GM18951 (cell line): Measurements from ENCODE around the gene ERMP1.

Source experiments
- POLR2A ChIP-seq: IDR thresholded peaks from 4 replicates; pipeline ENCODE4 v1.6.1; 2011; ENCODE audit warnings: mild to moderate bottlenecking; ENCODE audit not compliant: insufficient read length, insufficient read depth; ENCODE audit errors: extremely low read depth
- in situ Hi-C: fragments of 300-500 bp; cut with MboI; formaldehyde crosslinking; loops from one replicate; pipeline ENCODE4 v1.12.0; 2022; ENCODE audit warnings: low sequenced_read_pairs, mixed read lengths, inconsistent platforms; ENCODE audit not compliant: unreplicated experiment

The ERMP1 gene

DNA sequence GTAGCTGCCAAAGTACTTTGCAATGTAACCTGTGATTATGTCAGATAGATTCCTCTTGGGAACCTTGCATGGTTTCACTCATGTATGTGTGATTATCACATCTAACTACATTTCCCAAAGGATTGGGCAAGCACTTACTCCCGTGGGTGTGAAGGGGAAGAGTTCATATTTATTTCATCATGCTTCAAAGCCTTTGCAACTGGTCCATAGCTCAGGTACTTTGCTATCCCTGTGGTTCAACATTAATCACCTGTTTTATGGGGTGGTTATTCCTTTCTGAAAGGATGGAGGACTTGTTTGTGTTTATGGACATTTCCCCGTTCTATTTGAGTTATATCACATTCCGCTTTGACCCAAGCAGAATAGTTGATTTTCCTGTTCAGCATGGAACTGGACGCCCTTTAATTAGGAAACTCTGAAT, 13.6 kb upstream of the ERMP1 start:
- in situ Hi-C loops = no loop called here

DNA sequence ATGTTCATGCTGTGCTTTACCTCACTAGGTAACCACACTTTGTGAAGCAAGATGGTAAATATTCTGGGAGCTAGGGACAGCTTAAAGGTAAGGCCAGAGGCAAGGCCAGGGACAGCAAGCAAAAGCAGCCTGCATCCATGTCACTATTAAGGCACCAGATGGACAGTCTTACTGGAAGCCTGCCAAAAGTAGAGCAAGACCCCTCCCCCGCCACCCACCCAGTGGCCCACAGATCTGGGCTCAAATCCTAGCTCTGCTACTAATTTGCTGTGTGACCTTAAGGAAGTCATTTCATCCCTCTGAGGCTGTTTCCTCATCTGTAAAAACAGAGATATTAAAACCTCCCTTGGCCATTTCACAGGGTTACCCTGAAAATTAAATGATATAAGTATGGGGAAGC, 13.2 kb upstream of the ERMP1 start:
- in situ Hi-C loops = no loop called here
- TF ChIP-seq POLR2A = no peak

More for the DNA sequence above, 13.6 kb upstream of the ERMP1 start:
- no peak for TF ChIP-seq POLR2A

GRCh38 chr9:5845157-5845531, 12.2 kb upstream of the ERMP1 start:
- in situ Hi-C loops = no loop called here
- no peak for TF ChIP-seq POLR2A

DNA sequence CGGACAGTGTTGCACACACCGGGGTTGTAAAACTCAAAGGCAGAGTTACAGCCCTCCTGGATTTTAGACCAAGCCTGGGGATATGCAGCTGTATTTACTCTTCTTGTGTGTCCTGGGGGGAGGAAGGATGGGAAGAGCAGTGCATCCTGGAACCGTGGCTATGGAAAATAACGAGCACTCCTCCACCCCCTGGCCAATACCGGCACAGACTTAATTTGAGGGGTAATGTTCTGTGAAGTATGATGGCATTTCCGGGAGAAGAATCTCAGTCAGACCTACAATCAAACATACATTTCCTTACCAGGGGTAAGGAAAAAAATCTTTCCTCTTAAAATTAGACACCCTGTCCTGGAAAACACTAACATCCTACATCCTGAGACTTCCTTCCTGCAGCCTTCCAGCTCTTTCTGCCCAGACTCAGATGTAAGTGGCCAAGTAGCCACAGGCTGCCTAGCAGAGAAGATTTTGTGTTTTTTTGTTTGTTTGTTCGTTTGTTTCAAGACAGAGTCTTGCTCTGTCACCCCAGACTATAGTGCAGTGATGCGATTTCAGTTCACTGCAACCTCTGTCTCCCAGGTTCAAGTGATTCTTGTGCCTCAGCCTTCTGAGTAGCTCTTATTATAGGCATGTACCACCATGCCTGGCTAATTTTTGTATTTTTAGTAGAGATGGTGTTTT, 11.0 kb upstream of the ERMP1 start:
- in situ Hi-C loops = no loop called here
- TF ChIP-seq POLR2A = no peak

DNA sequence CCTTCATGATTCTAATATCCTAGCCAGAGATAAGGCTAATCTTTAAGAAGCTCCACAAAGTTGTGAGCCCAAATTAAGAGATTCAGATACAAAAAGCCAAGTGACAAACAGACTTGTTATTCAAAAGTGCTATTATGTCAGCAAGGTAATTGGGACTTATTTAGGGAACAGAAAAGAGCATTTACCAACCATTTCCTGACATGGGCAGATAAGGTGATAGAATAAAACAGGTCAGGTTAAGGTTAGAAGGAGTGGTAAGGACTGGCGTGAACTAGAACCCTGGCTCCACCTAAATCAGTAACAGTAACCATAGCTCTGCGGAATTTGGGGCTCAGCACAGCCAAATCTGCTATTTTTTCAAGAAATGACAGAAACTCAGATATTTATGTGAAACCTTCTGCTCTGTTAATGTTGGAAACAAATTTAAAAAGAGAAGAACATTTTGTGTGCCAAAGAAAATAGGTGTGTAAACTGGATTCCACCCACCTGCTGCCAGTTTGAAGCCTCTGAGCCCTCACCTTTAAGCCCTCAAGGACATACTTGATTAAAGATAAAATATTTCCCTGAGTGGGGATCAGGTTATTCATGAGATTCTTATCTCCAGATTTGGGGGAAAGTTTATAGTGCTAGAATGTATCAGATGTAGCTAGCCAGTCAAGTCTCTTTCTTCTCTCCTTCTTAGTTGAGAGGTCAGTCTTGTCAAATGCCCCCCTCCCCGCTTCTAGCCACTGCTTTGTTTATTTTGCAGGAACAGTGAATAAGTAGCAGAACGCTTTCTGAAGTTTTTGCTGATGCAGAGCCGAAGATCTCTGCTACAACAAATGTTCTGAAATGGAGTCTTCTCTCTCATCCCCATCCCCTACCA, 10.2 kb upstream of the ERMP1 start:
- no peak for TF ChIP-seq POLR2A
- in situ Hi-C loops = no loop called here

GRCh38 chr9:5841771-5842573, 9.1 kb upstream of the ERMP1 start:
- in situ Hi-C loops = no loop called here
- no peak for TF ChIP-seq POLR2A

GRCh38 chr9:5840788-5841187, 7.9 kb upstream of the ERMP1 start:
- in situ Hi-C loops = no loop called here
- no peak for TF ChIP-seq POLR2A

DNA sequence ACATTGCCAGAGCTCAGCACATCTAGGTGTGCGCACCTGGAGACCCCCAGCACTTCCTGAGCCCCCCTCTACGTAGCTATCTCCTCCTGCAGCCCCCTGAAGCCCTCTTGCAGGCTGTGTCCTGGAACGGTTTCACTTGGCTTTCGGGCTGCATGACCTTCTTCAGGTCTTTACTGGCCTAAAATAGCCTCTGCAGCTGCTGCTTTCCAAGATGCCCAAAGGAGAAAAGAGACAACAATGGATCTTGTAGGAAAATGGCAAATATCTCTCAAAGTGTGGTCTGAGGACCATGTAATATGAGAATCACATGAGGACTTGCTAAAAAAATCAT, 6.6 kb upstream of the ERMP1 start:
- no peak for TF ChIP-seq POLR2A
- in situ Hi-C loops = no loop called here

GRCh38 chr9:5838884-5839571, 6.1 kb upstream of the ERMP1 start:
- in situ Hi-C loops = no loop called here
- no peak for TF ChIP-seq POLR2A

- in situ Hi-C loops = no loop called here
- TF ChIP-seq POLR2A = no peak
These were observed 2.9 kb upstream of the ERMP1 start for GRCh38 chr9:5835808-5836207.

DNA sequence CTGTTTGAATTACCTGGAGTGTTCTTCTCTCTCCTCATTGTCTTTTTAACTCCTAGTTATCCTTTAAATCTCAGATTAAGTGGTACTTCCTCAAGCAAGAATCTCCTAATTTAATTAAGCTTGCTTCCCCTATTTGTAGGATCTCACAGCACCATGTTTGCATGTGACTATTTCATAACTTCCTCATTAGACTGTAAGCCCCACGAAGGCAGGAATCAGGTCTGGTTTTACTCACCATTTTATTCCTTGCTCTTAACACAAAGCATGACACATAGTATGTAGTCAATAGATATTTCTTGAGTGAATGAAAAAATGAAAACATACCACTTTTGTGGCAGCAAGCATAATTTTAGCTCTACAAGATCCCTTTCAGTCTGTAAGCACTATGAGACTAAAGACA, 1.3 kb upstream of the ERMP1 start:
- TF ChIP-seq POLR2A = no peak
- in situ Hi-C loops = no loop called here

DNA sequence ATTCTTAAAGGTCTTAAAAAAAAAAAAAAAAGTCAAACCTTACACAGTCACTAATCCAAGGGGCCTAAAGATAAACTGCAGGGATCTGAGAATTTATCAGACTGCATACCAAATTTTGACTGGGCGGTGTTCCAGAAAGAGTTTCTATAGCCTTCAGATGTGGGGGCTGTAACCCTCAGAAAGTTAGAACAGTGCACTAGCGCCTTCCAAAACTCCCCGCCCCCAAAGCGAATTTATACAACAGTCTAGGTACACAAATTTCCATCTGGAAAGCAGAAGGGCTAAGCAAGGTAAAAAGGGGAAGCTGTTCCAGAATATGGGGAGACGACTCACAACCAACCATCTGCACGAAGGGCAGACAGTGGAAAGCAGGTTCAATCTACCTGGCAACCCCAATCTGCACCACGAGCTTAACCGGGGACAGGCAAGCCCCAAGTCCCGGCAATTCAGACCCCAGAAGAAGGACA, 813 bp downstream of the ERMP1 start:
- no peak for TF ChIP-seq POLR2A
- in situ Hi-C loops = no loop called here
